H9 (cell line): Measurements from ENCODE around the gene SEMA3A. TPM values are rescaled to one million over a fixed set of nuclear protein-coding genes. Genes with fewer than 3 reads are reported as not detected.

Source experiments
- DNase-seq: peaks from one replicate; pipeline ENCODE4 v3.0.0-alpha.2; 2017
- H2AFZ ChIP-seq: one replicate; pipeline ENCODE4 v1.6.1; 2013; ENCODE audit warnings: mild to moderate bottlenecking, low read length, control low read depth, moderate library complexity
- H2AK5ac ChIP-seq: 2 replicates; pipeline ENCODE4 v1.6.1; 2013; ENCODE audit warnings: low read length, control low read depth, mixed read lengths; ENCODE audit not compliant: insufficient read length
- H2BK120ac ChIP-seq: one replicate; pipeline ENCODE4 v1.6.1; 2013; ENCODE audit warnings: low read depth, mild to moderate bottlenecking, low read length, control low read depth, inconsistent platforms; ENCODE audit not compliant: poor library complexity, severe bottlenecking
- H2BK12ac ChIP-seq: 2 replicates; pipeline ENCODE4 v1.6.1; 2013; ENCODE audit warnings: low read length, control low read depth, mixed read lengths, low read depth; ENCODE audit not compliant: insufficient read length
- H2BK15ac ChIP-seq: 2 replicates; pipeline ENCODE4 v1.6.1; 2013; ENCODE audit warnings: low read depth, low read length, control low read depth
- H2BK20ac ChIP-seq: one replicate; pipeline ENCODE4 v1.6.1; 2013; ENCODE audit warnings: low read depth, mild to moderate bottlenecking, low read length, control low read depth, inconsistent platforms; ENCODE audit not compliant: poor library complexity, severe bottlenecking
- H2BK5ac ChIP-seq: 2 replicates; pipeline ENCODE4 v1.6.1; 2013; ENCODE audit warnings: low read length, control low read depth, mixed read lengths; ENCODE audit not compliant: insufficient read length
- H3K14ac ChIP-seq: 2 replicates; pipeline ENCODE4 v1.6.1; 2013; ENCODE audit warnings: low read length, control low read depth; ENCODE audit not compliant: insufficient read depth
- H3K18ac ChIP-seq: 2 replicates; pipeline ENCODE4 v1.6.1; 2013; ENCODE audit warnings: low read depth, mild to moderate bottlenecking, mixed read lengths, low read length, control low read depth; ENCODE audit not compliant: insufficient read length
- H3K23ac ChIP-seq: 2 replicates; pipeline ENCODE4 v1.6.1; 2013; ENCODE audit warnings: low read length, control low read depth, mixed read lengths, low read depth; ENCODE audit not compliant: insufficient read length
- H3K23me2 ChIP-seq: 2 replicates; pipeline ENCODE4 v1.6.1; 2013; ENCODE audit warnings: low read depth, mild to moderate bottlenecking, mixed read lengths, low read length, control low read depth; ENCODE audit not compliant: insufficient read length, poor library complexity, severe bottlenecking
- H3K27ac ChIP-seq: 2 replicates; pipeline ENCODE4 v1.5.1; 2013; ENCODE audit warnings: low read length, control low read depth, mixed read lengths, low read depth; ENCODE audit not compliant: insufficient read length
- H3K27me3 ChIP-seq: 2 replicates; pipeline ENCODE4 v1.6.1; 2013; ENCODE audit warnings: low read length, control low read depth, inconsistent platforms; ENCODE audit not compliant: insufficient read depth
- H3K4ac ChIP-seq: 2 replicates; pipeline ENCODE4 v1.6.1; 2013; ENCODE audit warnings: low read depth, mild to moderate bottlenecking, control low read depth, inconsistent platforms, low read length, moderate library complexity
- H3K4me1 ChIP-seq: 2 replicates; pipeline ENCODE4 v1.6.1; 2013; ENCODE audit warnings: low read length, control low read depth, inconsistent platforms; ENCODE audit not compliant: insufficient read depth
- H3K4me2 ChIP-seq: 2 replicates; pipeline ENCODE4 v1.6.1; 2013; ENCODE audit warnings: low read length, control low read depth, mixed read lengths; ENCODE audit not compliant: insufficient read length, insufficient read depth
- H3K56ac ChIP-seq: 2 replicates; pipeline ENCODE4 v1.6.1; 2013; ENCODE audit warnings: low read depth, mild to moderate bottlenecking, mixed read lengths, low read length, control low read depth; ENCODE audit not compliant: insufficient read length
- H3K79me1 ChIP-seq: 2 replicates; pipeline ENCODE4 v1.6.1; 2013; ENCODE audit warnings: low read depth, mild to moderate bottlenecking, moderate library complexity, low read length, control low read depth, inconsistent platforms; ENCODE audit not compliant: insufficient read depth, poor library complexity, severe bottlenecking
- H3K79me2 ChIP-seq: 2 replicates; pipeline ENCODE4 v1.6.1; 2013; ENCODE audit warnings: low read length, control low read depth, inconsistent platforms; ENCODE audit not compliant: insufficient read depth
- H3K9ac ChIP-seq: 2 replicates; pipeline ENCODE4 v1.6.1; 2013; ENCODE audit warnings: low read length, control low read depth, mixed read lengths; ENCODE audit not compliant: insufficient read length; ENCODE audit errors: extremely low read depth
- H3K9me3 ChIP-seq: one replicate; pipeline ENCODE4 v1.6.1; 2013; ENCODE audit warnings: low read depth, low read length, inconsistent platforms; ENCODE audit not compliant: control insufficient read depth
- H3T11ph ChIP-seq: one replicate; pipeline ENCODE4 v1.6.1; 2013; ENCODE audit warnings: mild to moderate bottlenecking, low read length, control low read depth, inconsistent platforms
- H4K20me1 ChIP-seq: one replicate; pipeline ENCODE4 v1.6.1; 2013; ENCODE audit not compliant: control insufficient read depth, insufficient read length, insufficient read depth
- H4K5ac ChIP-seq: 2 replicates; pipeline ENCODE4 v1.6.1; 2013; ENCODE audit warnings: low read depth, mild to moderate bottlenecking, mixed read lengths, low read length, control low read depth; ENCODE audit not compliant: insufficient read length
- H4K8ac ChIP-seq: replicated peaks from 2 replicates; pipeline ENCODE4 v1.6.1; 2013; ENCODE audit warnings: low read length, control low read depth, mixed read lengths, low read depth; ENCODE audit not compliant: insufficient read length
- H4K91ac ChIP-seq: 2 replicates; pipeline ENCODE4 v1.6.1; 2013; ENCODE audit warnings: low read depth, mild to moderate bottlenecking, moderate library complexity, mixed read lengths, low read length, control low read depth; ENCODE audit not compliant: insufficient read length
- H3K27ac Mint-ChIP-seq, 3 experiments: 2 replicates in 2 of 3; 3 replicates in 1 of 3; pipeline ENCODE4 v1.8.0; 2020 to 2021; ENCODE audit warnings: mixed read lengths in 3 of 3, mild to moderate bottlenecking in 1 of 3, moderate library complexity in 1 of 3
- H3K27me3 Mint-ChIP-seq: 2 replicates; pipeline ENCODE4 v1.8.0; 2021; ENCODE audit warnings: low read depth, mild to moderate bottlenecking, moderate library complexity, mixed read lengths
- H3K36me3 Mint-ChIP-seq, 3 experiments: 2 replicates in 2 of 3; 3 replicates in 1 of 3; pipeline ENCODE4 v1.8.0; 2020 to 2021; ENCODE audit warnings: low read depth in 3 of 3, mixed read lengths in 3 of 3; ENCODE audit not compliant: insufficient read depth in 1 of 3
- H3K4me1 Mint-ChIP-seq, 2 experiments: 2 replicates each; pipeline ENCODE4 v1.8.0; 2020; ENCODE audit warnings: mixed read lengths in 2 of 2
- H3K4me3 Mint-ChIP-seq, 2 experiments: 2 replicates in 1 of 2; 3 replicates in 1 of 2; pipeline ENCODE4 v1.8.0; 2020 to 2021; ENCODE audit warnings: mild to moderate bottlenecking in 2 of 2, mixed read lengths in 2 of 2, moderate library complexity in 1 of 2
- H3K9me3 Mint-ChIP-seq, 2 experiments: 2 replicates in 1 of 2; 3 replicates in 1 of 2; pipeline ENCODE4 v1.8.0; 2020; ENCODE audit warnings: mild to moderate bottlenecking in 2 of 2, mixed read lengths in 2 of 2, moderate library complexity in 1 of 2
- CTCF ChIP-seq: fragments of 200-600 bp; sonication (generic); conservative IDR thresholded peaks from 3 replicates; pipeline ENCODE4 v1.8.0; 2021; ENCODE audit warnings: antibody characterized with exemption, mild to moderate bottlenecking
- WGBS: extraction: QIAGEN DNeasy Blood & Tissue Kit; methylation state at CpG from one replicate; pipeline ENCODE4 v1.1.7; 2013; ENCODE audit warnings: missing lambda C conversion rate, low lambda C conversion rate, mixed read lengths; ENCODE audit not compliant: insufficient read length; ENCODE audit errors: extremely low coverage; 5-methylcytosine and 5-hydroxymethylcytosine counted together
- total RNA-seq: library from RNA; stranded (reverse); gene quantifications from 2 replicates; pipeline ENCODE4 v1.2.1, GENCODE V29; 2021

Gene SEMA3A
- total RNA-seq, 1 experiment from 2014 or later: 60.0 TPM

GRCh38 chr7:84017651-84018050 lies 176.9 kb downstream of the SEMA3A start:
- Histone ChIP-seq H3K27me3 (no peaks in the 10 kb centered on the region), H3K4me1 (no peaks in the 10 kb centered on the region; the same call in 1 of the 2 replicates), H4K8ac (no peak overlapping the region), H3K4me2 (no peak overlapping the region), H3K9ac (no peak overlapping the region), H4K91ac (no peak overlapping the region), H3K23me2 (no peaks in the 10 kb centered on the region), H3K79me1 (no peaks in the 10 kb centered on the region), H3T11ph (no peak overlapping the region), H2AFZ (no peak overlapping the region), H3K23ac (no peak overlapping the region), H2BK20ac (no peak overlapping the region), H3K79me2 (no peaks in the 10 kb centered on the region), H2BK5ac (no peak overlapping the region), H2AK5ac (no peak overlapping the region), H3K56ac (no peak overlapping the region), H4K5ac (no peak overlapping the region), H3K14ac (no peak overlapping the region), H2BK120ac (no peak overlapping the region), H2BK15ac (no peak overlapping the region), H3K18ac (no peak overlapping the region), H3K27ac (no peak overlapping the region), H2BK12ac (no peak overlapping the region), H4K20me1 (no peaks in the 10 kb centered on the region), H3K4ac (no peak overlapping the region), H3K9me3 (no peaks in the 10 kb centered on the region)
- TF ChIP-seq CTCF: no peak
- no peak for DNase-seq
- H3K36me3 Mint-ChIP-seq: peaks cover 0 to 3% (median 0%) of the 10 kb centered on the region in 3 experiments; a peak in 2 of 7 replicates
- H3K9me3 Mint-ChIP-seq: no peaks in the 10 kb centered on the region
- no peaks in the 10 kb centered on the region for H3K27me3 Mint-ChIP-seq
- WGBS: no CpG with 5 or more reads among the region's 2 CpGs
- no peak overlapping the region for H3K27ac Mint-ChIP-seq
- H3K4me3 Mint-ChIP-seq: no peak overlapping the region
- H3K4me1 Mint-ChIP-seq: peaks cover 2 to 6% of the 10 kb centered on the region in 2 experiments; a peak in 3 of 4 replicates
